ENCODE data around the gene HEY2. TPM values are rescaled to one million over a fixed set of nuclear protein-coding genes. Genes with fewer than 3 reads are reported as not detected.

Gene HEY2
- total RNA-seq, 4 donors from 2014 or later: 1.7 to 3.1 (median 2.3) TPM

DNA sequence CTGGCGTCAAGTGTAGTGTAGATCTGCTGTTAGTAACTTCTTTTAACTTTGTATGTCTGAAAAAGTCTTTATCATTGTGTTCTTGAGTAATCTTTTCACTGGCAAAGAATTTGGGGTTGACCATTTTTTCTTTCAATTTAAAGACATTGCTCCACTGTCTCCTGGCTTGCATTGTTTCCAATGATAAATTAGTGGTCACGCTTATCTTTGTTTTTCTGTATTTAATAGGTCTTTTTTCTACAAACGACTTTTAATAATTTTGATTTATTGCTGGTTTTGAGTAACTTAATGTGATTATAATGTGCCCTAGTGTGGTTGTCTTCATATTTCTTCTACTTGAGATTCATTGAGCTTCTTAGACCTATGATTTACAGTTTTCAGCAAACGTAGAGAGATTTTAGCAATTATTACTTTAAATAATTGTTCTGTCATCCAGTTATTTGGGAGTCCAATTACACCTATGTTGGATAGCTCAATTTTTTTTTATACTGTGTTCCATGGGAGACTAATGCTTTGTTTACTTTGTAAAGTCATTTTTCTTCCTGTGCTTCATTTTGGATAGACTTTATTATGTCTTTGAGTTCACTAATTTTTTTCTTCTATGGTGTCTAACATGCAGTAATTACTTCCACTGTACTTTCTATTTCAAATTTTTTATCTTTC is 38.3 kb upstream of the HEY2 start:
- Histone ChIP-seq H3K27me3 (no peaks in the 10 kb centered on the region), H3K36me3 (no peaks in the 10 kb centered on the region), H3K27ac (replicated peaks in 1 of 4) (no peak overlapping the region), H3K9me3 (peaks cover 0 to 15% (median 4%) of the 10 kb centered on the region in 4 donors), H3K4me1 (no peaks in the 10 kb centered on the region), H3K4me3 (no peak overlapping the region)
- intact Hi-C loops (cut with DNase I): no loop called here
- DNase-seq (ENCODE audit: extremely low spot score): no peak
- WGBS: 87% methylated on average over 4 of the region's 4 CpGs
- TF ChIP-seq EP300 (IDR thresholded peaks at IDR 0.05): no peak

DNA sequence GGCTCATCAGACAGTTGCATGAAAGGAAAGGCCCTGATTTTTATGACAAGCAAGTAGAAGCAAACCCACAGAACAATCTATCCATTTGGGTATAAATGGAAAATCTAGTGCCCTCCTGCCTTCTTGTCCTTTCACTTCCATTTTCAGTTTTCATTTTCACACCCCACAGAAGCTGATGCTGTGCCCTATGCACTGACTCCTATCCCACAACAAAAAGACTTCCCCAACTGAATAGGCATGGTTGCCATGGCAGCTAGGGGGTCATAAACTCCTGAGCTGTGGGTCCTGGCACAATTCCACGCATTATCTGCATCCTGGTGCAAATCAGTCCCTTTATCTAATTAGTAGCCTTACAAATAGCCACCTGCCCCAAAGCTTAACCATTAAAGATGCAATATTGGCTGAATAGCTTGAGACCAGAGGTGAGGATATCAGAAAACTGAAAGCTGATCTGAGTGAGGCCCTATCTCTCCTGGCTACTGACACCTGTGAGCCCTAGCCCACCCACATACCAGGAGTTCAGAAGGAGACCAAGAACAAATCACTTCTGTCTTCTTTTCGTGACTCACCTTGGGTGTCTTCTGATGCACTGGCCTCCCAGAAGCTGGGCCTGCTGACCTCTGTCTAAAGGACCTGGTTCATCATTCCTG is 34.9 kb upstream of the HEY2 start:
- no peak for DNase-seq (ENCODE audit: extremely low spot score)
- no peaks in the 10 kb centered on the region for H3K4me1 ChIP-seq
- TF ChIP-seq POLR2A (IDR thresholded peaks at IDR 0.05; ENCODE audit: low read depth): no peak
- no peak for TF ChIP-seq POLR2AphosphoS5 (IDR thresholded peaks at IDR 0.05)
- TF ChIP-seq EP300 (IDR thresholded peaks at IDR 0.05): no peak
- TF ChIP-seq, protein P1, sequence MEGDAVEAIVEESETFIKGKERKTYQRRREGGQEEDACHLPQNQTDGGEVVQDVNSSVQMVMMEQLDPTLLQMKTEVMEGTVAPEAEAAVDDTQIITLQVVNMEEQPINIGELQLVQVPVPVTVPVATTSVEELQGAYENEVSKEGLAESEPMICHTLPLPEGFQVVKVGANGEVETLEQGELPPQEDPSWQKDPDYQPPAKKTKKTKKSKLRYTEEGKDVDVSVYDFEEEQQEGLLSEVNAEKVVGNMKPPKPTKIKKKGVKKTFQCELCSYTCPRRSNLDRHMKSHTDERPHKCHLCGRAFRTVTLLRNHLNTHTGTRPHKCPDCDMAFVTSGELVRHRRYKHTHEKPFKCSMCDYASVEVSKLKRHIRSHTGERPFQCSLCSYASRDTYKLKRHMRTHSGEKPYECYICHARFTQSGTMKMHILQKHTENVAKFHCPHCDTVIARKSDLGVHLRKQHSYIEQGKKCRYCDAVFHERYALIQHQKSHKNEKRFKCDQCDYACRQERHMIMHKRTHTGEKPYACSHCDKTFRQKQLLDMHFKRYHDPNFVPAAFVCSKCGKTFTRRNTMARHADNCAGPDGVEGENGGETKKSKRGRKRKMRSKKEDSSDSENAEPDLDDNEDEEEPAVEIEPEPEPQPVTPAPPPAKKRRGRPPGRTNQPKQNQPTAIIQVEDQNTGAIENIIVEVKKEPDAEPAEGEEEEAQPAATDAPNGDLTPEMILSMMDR (IDR thresholded peaks at IDR 0.05): no peak
- peaks cover 0 to 15% (median 4%) of the 10 kb centered on the region in 4 donors for H3K9me3 ChIP-seq
- H3K36me3 ChIP-seq: no peaks in the 10 kb centered on the region
- WGBS: 97% methylated on average over 2 of the region's 2 CpGs
- no peak overlapping the region for H3K27ac ChIP-seq (replicated peaks in 1 of 4)
- H3K27me3 ChIP-seq: no peaks in the 10 kb centered on the region
- no peak overlapping the region for H3K4me3 ChIP-seq
- intact Hi-C loops (cut with DNase I): no loop called here

DNA sequence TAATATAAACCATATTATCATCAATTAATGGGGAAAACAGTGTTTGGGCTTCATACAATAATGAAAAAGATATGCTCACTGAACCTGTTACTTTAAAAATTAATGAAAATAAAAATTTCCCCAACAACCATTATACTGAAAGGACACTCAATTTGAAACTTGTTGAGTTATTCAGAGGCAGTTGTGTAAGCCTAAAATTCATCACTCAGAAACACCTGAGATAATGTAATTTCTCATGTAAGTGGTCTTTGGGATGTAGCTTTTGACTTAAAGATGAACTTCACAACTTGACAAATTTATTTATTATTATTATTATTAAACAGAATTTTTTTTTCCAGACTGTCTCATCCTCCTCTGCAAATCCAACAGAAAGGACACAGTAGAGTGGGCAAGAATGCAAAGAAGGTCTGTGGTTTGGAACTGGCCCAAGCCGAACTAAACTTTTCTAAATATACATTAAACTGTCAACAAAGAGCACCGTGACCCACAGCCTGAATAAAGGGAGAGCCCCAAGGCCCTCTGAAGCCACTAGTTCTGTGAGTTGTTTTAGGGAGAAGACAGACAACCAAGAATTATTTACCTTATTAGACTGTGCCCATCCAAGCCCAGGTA is 32.2 kb upstream of the HEY2 start:
- TF ChIP-seq POLR2A (IDR thresholded peaks at IDR 0.05; ENCODE audit: low read depth) (no peak), EP300 (IDR thresholded peaks at IDR 0.05) (no peak), POLR2AphosphoS5 (IDR thresholded peaks at IDR 0.05) (no peak)
- TF ChIP-seq, protein P1 (IDR thresholded peaks at IDR 0.05): no peak
- Histone ChIP-seq H3K27me3 (no peaks in the 10 kb centered on the region), H3K27ac (replicated peaks in 1 of 4) (no peak overlapping the region), H3K36me3 (no peaks in the 10 kb centered on the region), H3K9me3 (no peaks in the 10 kb centered on the region), H3K4me1 (no peaks in the 10 kb centered on the region), H3K4me3 (no peak overlapping the region)
- 69% methylated on average over 2 of the region's 2 CpGs for WGBS
- intact Hi-C loops (cut with DNase I): no loop called here
- no peak for DNase-seq (ENCODE audit: extremely low spot score)

DNA sequence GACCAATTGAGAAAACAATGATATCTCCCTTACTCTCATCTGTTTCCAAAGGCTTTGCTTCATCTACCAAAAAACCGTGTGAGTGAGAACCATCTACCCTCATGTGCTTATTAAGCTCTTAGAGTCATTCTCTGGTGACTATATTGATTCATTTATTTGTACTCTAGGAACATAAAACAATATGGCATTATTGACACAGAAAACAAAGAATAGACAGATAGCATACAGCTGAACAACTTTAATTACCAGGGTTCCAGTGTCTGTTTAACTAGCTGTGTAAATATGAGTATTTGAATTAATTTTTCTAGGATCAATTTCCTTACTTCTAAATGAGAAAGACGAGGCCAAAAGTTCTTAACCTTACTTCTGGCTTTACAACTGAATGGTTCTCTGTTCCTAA is 31.3 kb upstream of the HEY2 start:
- Histone ChIP-seq H3K4me1 (no peaks in the 10 kb centered on the region), H3K27me3 (no peaks in the 10 kb centered on the region), H3K27ac (replicated peaks in 1 of 4) (no peak overlapping the region), H3K36me3 (no peaks in the 10 kb centered on the region), H3K9me3 (no peaks in the 10 kb centered on the region), H3K4me3 (no peak overlapping the region)
- TF ChIP-seq, protein P1 (IDR thresholded peaks at IDR 0.05): no peak
- DNase-seq (ENCODE audit: extremely low spot score): no peak
- WGBS: 85% methylated on average over 2 of the region's 2 CpGs
- intact Hi-C loops (cut with DNase I): no loop called here

DNA sequence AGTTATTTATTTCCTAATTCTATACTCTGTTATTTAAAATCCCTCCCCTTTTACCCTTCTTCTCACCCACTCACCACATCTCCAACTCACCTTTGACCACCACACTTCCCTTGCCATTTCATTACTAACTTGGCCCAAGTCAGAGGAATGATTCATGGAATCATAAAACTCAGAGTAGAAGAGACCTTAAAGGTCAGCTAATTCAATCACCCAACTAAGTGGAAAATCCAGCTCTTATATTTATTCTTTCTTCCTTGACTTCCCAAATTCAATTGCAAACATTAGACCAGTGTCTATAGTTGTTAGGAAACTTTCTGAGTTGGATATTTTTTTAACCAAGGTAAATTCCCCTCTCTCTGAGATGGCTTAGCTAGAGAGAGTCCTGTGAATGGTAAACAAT is 26.5 kb upstream of the HEY2 start:
- H3K9me3 ChIP-seq: no peaks in the 10 kb centered on the region
- no peak for DNase-seq (ENCODE audit: extremely low spot score)
- H3K27ac ChIP-seq (replicated peaks in 1 of 4): no peak overlapping the region
- intact Hi-C loops (cut with DNase I): no loop called here
- no peaks in the 10 kb centered on the region for H3K36me3 ChIP-seq
- H3K4me3 ChIP-seq: no peak overlapping the region
- no peak for TF ChIP-seq POLR2AphosphoS5 (IDR thresholded peaks at IDR 0.05)
- H3K4me1 ChIP-seq: no peaks in the 10 kb centered on the region
- no peaks in the 10 kb centered on the region for H3K27me3 ChIP-seq
